OCI-LY7 (cell line): Measurements from ENCODE around the gene OLFML2B.

Experiments
- EZH2phosphoT487 ChIP-seq: fragments of 200-600 bp; sonication (generic); IDR thresholded peaks from 2 replicates; pipeline ENCODE4 v1.6.1; 2018; ENCODE audit warnings: low read depth, borderline replicate concordance, mild to moderate bottlenecking, mixed run types, antibody characterized with exemption, low read length, moderate library complexity, mixed read lengths
- TF ChIP-seq, protein P1 (sequence below): fragments of 200-600 bp; sonication (generic); conservative IDR thresholded peaks from 2 replicates; pipeline ENCODE4 v1.5.1; 2014; ENCODE audit warnings: mild to moderate bottlenecking, antibody characterized with exemption, low read length, moderate library complexity, mixed read lengths

- TF ChIP-seq, protein P1, sequence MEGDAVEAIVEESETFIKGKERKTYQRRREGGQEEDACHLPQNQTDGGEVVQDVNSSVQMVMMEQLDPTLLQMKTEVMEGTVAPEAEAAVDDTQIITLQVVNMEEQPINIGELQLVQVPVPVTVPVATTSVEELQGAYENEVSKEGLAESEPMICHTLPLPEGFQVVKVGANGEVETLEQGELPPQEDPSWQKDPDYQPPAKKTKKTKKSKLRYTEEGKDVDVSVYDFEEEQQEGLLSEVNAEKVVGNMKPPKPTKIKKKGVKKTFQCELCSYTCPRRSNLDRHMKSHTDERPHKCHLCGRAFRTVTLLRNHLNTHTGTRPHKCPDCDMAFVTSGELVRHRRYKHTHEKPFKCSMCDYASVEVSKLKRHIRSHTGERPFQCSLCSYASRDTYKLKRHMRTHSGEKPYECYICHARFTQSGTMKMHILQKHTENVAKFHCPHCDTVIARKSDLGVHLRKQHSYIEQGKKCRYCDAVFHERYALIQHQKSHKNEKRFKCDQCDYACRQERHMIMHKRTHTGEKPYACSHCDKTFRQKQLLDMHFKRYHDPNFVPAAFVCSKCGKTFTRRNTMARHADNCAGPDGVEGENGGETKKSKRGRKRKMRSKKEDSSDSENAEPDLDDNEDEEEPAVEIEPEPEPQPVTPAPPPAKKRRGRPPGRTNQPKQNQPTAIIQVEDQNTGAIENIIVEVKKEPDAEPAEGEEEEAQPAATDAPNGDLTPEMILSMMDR = no peak
- no peak for TF ChIP-seq EZH2phosphoT487
These were observed 31.4 kb upstream of the OLFML2B start for GRCh38 chr1:162055062-162055461.
